Ovary (tissue), 3 donors: ENCODE results near the gene ECE2.

ENCODE experiments used
- CTCF ChIP-seq, 3 donors: fragments of 450-650 bp in 2 of 3; fragments of 200-600 bp in 1 of 3; IDR thresholded peaks; one replicate each; pipeline versions ENCODE4 v1.5.1 to v1.8.0; 2016 to 2022; ENCODE audit warnings: antibody characterized with exemption in 3 of 3, mild to moderate bottlenecking in 1 of 3
- POLR2A ChIP-seq: fragments of 450-650 bp; IDR thresholded peaks from one replicate; pipeline ENCODE4 v1.6.1; 2017; ENCODE audit warnings: antibody characterized with exemption, mild to moderate bottlenecking, moderate library complexity
- donor health status: DM: no; HTN: no; CAD: no.

DNA sequence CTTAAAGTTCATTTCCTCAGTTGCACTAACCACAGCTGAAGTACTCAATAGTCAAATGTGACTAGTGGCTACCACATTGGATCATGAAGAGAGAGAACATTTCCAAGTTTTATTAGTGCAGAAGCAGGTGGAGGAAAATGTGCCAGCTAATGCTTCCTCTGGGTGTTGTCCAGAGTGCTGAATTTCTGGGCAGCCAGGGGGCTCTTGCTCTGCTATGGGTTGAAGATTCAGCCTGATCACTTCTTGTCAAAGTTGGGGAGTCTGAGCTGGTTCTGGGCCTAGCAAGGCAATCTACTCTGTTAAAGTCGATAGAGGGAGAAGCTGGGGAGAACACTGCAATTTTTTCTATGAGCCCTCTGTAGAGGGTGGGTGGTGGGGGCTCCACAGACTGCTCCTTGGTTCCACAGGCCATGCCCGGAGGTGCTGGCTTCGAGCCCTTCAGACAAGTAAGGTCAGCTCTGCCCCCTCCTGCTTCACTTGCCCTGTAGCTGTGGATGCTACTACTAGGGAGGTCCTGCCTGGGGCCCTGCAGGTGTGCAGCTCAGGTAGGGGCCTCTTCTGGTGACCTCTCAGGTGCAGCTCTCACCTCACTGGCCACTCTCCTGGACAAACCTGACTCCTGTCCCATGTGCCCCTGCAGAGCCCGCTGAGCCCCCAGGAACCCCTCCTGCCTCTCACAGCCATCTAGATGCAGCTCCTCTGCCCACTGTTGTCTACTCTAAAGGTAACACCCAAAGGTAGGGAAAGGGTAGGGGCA, 35.3 kb upstream of the ECE2 start:
- TF ChIP-seq CTCF (IDR thresholded peaks at IDR 0.05) (no peak), POLR2A (no peak)
